ENCODE measurements around the gene TMEM205. TPM values are rescaled to one million over a fixed set of nuclear protein-coding genes. Genes with fewer than 3 reads are reported as not detected.

TMEM205 gene
- total and polyA plus RNA-seq, 2 of the 13 experiments (the other 11 are each of a cell fraction or from before 2014, with no cell fraction given), result 45.5 to 98.7 TPM

DNA sequence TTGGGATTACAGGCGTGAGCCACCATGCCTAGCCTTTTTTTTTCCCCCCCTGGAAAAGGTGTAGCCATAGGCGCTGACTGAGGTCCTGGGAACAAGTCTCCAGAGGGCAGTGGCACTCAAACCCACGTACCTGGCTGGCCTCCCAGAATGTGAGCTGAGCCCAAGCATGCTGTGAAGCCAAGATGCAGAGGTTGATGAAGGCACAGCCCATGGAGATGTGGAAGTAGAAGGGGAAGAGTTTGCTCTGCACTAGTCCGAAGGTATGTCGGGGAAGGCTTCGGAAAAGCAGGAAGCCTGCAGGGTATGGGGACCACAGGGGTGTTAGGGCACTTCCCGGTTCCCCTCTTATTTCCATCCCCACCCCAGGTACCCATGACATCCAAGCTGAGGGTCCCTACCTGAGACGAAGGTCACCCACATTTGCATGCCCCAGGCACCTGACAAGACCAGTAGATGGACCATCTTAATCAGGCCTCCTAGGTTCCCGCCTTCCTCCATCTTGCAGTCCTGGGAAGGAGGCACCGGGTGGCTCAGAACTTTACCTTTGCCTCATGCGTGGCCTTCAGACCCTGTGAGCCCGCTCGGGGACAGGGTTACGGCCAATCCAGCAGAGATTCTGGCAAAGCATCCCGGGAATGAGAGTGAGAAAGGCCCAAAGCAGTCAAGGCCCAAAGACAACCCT is 805 bp downstream of the TMEM205 start (continued):
- TF ChIP-seq, protein P1, sequence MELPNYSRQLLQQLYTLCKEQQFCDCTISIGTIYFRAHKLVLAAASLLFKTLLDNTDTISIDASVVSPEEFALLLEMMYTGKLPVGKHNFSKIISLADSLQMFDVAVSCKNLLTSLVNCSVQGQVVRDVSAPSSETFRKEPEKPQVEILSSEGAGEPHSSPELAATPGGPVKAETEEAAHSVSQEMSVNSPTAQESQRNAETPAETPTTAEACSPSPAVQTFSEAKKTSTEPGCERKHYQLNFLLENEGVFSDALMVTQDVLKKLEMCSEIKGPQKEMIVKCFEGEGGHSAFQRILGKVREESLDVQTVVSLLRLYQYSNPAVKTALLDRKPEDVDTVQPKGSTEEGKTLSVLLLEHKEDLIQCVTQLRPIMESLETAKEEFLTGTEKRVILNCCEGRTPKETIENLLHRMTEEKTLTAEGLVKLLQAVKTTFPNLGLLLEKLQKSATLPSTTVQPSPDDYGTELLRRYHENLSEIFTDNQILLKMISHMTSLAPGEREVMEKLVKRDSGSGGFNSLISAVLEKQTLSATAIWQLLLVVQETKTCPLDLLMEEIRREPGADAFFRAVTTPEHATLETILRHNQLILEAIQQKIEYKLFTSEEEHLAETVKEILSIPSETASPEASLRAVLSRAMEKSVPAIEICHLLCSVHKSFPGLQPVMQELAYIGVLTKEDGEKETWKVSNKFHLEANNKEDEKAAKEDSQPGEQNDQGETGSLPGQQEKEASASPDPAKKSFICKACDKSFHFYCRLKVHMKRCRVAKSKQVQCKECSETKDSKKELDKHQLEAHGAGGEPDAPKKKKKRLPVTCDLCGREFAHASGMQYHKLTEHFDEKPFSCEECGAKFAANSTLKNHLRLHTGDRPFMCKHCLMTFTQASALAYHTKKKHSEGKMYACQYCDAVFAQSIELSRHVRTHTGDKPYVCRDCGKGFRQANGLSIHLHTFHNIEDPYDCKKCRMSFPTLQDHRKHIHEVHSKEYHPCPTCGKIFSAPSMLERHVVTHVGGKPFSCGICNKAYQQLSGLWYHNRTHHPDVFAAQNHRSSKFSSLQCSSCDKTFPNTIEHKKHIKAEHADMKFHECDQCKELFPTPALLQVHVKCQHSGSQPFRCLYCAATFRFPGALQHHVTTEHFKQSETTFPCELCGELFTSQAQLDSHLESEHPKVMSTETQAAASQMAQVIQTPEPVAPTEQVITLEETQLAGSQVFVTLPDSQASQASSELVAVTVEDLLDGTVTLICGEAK (IDR thresholded peaks at IDR 0.05), result no peak
- TF ChIP-seq, protein P1 (CRISPR knock-in tag; IDR thresholded peaks at IDR 0.05), result 0 out of 2 replicates have a peak, but pooled peaks have one; percentile 3
- TF ChIP-seq ZNF382 (CRISPR knock-in tag; IDR thresholded peaks at IDR 0.05; ENCODE audit: borderline replicate concordance), result no peak
- TF ChIP-seq, protein P2, sequence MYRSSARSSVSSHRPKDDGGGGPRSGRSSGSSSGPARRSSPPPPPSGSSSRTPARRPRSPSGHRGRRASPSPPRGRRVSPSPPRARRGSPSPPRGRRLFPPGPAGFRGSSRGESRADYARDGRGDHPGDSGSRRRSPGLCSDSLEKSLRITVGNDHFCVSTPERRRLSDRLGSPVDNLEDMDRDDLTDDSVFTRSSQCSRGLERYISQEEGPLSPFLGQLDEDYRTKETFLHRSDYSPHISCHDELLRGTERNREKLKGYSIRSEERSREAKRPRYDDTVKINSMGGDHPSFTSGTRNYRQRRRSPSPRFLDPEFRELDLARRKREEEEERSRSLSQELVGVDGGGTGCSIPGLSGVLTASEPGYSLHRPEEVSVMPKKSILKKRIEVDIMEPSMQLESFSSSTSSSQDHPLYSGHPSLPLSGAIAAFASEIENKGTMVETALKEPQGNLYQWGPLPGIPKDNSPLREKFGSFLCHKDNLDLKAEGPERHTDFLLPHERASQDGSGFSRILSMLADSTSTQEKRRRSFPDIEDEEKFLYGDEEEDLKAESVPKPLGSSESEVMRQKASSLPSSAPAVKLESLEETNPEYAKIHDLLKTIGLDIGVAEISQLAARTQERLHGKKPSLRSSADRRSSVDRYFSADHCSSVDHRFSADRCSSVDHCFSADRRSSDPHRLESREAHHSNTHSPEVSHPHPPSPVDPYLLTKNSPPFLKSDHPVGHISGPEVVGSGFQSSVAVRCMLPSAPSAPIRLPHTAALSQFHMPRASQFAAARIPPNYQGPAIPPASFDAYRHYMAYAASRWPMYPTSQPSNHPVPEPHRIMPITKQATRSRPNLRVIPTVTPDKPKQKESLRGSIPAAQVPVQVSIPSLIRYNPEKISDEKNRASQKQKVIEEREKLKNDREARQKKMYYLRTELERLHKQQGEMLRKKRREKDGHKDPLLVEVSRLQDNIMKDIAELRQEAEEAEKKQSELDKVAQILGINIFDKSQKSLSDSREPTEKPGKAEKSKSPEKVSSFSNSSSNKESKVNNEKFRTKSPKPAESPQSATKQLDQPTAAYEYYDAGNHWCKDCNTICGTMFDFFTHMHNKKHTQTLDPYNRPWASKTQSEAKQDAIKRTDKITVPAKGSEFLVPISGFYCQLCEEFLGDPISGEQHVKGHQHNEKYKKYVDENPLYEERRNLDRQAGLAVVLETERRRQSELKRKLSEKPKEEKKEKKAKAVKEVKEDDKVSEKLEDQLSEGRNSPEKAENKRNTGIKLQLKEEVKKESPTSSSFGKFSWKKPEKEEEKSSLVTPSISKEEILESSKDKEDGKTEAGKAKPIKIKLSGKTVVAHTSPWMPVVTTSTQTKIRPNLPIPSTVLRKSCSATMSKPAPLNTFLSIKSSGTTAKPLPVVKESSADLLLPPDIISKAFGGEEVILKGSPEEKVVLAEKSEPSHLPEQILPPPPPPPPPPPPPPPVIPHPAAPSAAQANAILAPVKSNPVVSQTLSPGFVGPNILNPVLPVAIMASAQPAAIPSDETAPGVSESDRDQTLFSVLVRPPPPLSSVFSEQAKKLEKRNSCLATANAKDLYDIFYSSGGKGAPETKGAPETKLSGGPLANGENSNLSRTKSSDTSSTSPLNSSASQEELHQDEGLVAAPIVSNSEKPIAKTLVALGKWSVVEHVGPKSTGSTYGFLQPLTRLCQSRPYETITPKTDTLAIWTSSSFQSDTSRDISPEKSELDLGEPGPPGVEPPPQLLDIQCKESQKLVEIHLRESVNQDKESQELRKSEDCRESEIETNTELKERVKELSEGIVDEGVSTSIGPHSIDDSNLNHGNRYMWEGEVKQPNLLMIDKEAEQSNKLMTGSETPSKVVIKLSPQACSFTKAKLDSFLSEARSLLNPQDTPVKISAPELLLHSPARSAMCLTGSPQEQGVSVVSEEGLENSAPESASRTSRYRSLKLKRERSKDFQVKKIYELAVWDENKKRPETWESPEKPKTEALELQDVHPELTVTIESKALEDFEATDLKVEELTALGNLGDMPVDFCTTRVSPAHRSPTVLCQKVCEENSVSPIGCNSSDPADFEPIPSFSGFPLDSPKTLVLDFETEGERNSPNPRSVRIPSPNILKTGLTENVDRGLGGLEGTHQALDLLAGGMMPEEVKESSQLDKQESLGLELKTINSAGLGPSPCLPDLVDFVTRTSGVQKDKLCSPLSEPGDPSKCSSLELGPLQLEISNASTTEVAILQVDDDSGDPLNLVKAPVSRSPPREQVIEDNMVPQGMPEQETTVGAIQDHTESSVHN (CRISPR knock-in tag; IDR thresholded peaks at IDR 0.05), result peak; percentile 32; the same call in 1 of the 2 replicates
- no peak for TF ChIP-seq ZBTB8A (CRISPR knock-in tag; IDR thresholded peaks at IDR 0.05; ENCODE audit: borderline replicate concordance, low read depth)
